GM13976 (cell line): Measurements from ENCODE around the gene KLC3.

Experiments used
- DNase-seq: peaks from one replicate; pipeline ENCODE4 v3.0.0; 2012; ENCODE audit warnings: low spot score
- CTCF ChIP-seq: IDR thresholded peaks from 2 replicates; pipeline ENCODE4 v1.5.1; 2012; ENCODE audit warnings: borderline replicate concordance, mild to moderate bottlenecking; ENCODE audit not compliant: insufficient read depth; ENCODE audit errors: extremely low read depth, missing control alignments, control extremely low read depth
- in situ Hi-C: fragments of 300-500 bp; cut with MboI; formaldehyde crosslinking; loops from one replicate; pipeline ENCODE4 v1.12.0; 2022; ENCODE audit warnings: low sequenced_read_pairs, mixed read lengths, inconsistent platforms; ENCODE audit not compliant: unreplicated experiment

KLC3 gene

GRCh38 chr19:45339629-45340028 is 921 bp upstream of the KLC3 start:
- no peak for DNase-seq
- TF ChIP-seq CTCF, result no peak
- in situ Hi-C loops, result no loop called here

- TF ChIP-seq CTCF, result no peak
- DNase-seq, result no peak
Observed at GRCh38 chr19:45340899-45341453, 426 bp downstream of the KLC3 start.

GRCh38 chr19:45342911-45343310 is 2.4 kb downstream of the KLC3 start:
- no peak for DNase-seq
- TF ChIP-seq CTCF, result no peak
- in situ Hi-C loops, result no loop called here

More at GRCh38 chr19:45340899-45341453, 426 bp downstream of the KLC3 start:
- in situ Hi-C loops, result no loop called here

GRCh38 chr19:45344621-45345505 is 4.3 kb downstream of the KLC3 start:
- in situ Hi-C loops, result no loop called here
- no peak for TF ChIP-seq CTCF
- DNase-seq, result no peak

GRCh38 chr19:45345506-45345860 is 4.9 kb downstream of the KLC3 start:
- in situ Hi-C loops, result no loop called here
- no peak for TF ChIP-seq CTCF
- DNase-seq, result no peak

- no peak for DNase-seq
- no peak for TF ChIP-seq CTCF
- in situ Hi-C loops, result no loop called here
Observed at GRCh38 chr19:45346449-45346848, 5.9 kb downstream of the KLC3 start.
